Choroid plexus epithelial cell (primary cell): ENCODE results near the gene KRT80.

Source experiments
- DNase-seq: peaks from one replicate; pipeline ENCODE4 v3.0.0-alpha.2; 2010; ENCODE audit warnings: low read depth
- H3K4me3 ChIP-seq: 2 replicates; pipeline ENCODE4 v1.5.1; 2011; ENCODE audit warnings: low read depth, mild to moderate bottlenecking, control low read depth, low read length, moderate library complexity
- CTCF ChIP-seq: conservative IDR thresholded peaks from 2 replicates; pipeline ENCODE4 v1.5.1; 2011; ENCODE audit warnings: low read depth, mild to moderate bottlenecking, control low read depth, inconsistent platforms, low read length, moderate library complexity

Gene KRT80

DNA sequence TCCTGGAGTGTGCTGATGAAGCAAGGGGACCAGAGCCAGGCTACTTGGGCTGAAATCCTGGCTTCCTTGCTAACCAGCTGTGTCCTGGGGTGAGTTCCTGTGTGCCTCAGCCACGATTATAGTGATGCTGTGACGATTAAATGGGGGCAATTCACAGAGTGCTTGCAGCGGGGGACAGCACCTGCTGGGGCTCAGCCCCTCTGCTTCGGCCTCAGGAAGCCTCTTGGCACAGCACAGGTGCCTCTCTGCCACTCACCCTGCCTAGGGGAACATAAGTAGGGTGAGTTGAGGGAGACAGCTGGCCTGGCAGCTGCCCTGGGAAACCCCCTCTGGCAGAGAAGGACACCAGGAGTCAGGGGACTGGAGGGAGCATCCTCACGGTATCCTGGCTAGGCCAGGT is 9.4 kb downstream of the KRT80 start:
- no peak for TF ChIP-seq CTCF
- no peak overlapping the region for H3K4me3 ChIP-seq
- no peak for DNase-seq

DNA sequence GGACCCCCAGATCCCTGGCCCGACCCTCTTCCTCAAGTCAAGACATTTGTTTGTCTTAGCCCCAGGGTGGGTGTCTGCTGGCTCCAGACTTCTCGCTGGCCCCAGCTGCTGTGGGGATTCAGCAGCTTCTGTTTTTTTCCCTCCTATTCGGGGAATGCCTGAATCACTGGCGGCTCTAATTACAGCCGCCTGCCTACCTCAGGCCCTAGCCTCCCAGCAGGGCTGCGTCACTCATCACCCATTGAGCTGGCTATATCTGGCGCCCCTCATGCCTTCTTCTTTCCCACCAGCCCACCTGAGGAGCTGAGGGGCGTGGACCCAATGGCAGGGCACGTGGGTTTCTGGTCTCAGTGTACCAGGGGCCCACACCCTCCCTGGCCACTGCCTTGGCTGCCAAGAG is 10.1 kb downstream of the KRT80 start:
- no peak for TF ChIP-seq CTCF
- no peak overlapping the region for H3K4me3 ChIP-seq
- DNase-seq = peak; percentile 90

DNA sequence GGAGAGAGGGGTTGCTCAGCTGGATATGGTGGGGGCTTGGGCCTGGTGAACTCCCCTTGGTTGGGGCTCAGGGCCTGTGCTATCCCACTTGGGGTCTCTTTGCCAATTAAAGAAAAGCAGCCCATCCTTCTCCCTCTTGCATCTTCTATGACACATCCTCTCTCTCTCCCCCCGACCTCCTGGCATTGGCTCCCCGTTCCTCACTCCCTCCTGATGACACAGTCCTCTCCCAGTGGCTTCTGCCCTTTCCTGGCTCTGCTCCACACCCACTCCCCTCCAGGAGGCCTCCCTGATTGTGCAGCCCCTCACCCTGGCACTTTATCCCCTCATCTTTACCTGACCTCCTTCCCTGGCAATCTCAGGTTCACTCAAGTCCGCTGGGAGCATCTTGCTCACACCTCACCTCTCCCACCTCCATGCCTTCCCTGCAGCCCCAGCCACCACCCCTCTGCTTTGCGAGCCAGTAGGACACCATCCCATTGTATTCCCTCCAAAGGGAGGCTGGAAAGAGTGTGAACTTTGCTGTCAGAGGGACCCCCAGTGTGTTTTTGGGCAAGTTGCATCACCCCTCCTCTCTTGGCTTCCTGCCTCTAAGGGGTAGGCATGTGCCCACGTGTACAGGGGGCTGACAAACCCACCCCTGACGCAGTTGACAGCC is 10.7 kb downstream of the KRT80 start:
- no peak overlapping the region for H3K4me3 ChIP-seq
- no peak for TF ChIP-seq CTCF
- no peak for DNase-seq

GRCh38 chr12:52179396-52179973 is 12.3 kb downstream of the KRT80 start:
- no peak for DNase-seq
- no peak for TF ChIP-seq CTCF
- H3K4me3 ChIP-seq = no peak overlapping the region

GRCh38 chr12:52178984-52179383 is 12.8 kb downstream of the KRT80 start:
- no peak for TF ChIP-seq CTCF
- no peak overlapping the region for H3K4me3 ChIP-seq
- no peak for DNase-seq

GRCh38 chr12:52178443-52178842 is 13.4 kb downstream of the KRT80 start:
- DNase-seq = no peak
- no peak for TF ChIP-seq CTCF
- no peak overlapping the region for H3K4me3 ChIP-seq
